ENCODE results near the gene RNF151.

- TF ChIP-seq CTCF (conservative IDR thresholded peaks at IDR 0.05 in 1 of 2, IDR thresholded peaks at IDR 0.05 in 1 of 2; ENCODE audit: extremely low read depth in 1 of 2, insufficient read depth in 1 of 2, low read depth in 1 of 2, low read length in 2 of 2) (peak; percentile 64 to 79), EZH2 (IDR thresholded peaks at IDR 0.05; ENCODE audit: borderline replicate concordance, low read length) (no peak)
Measured at GRCh38 chr16:1929578-1930337, 36.9 kb upstream of the RNF151 start.

Data from mammary epithelial cell (primary cell).